HepG2 (cell line): ENCODE results near the gene LMX1B. TPM values are rescaled to one million over a fixed set of nuclear protein-coding genes. Genes with fewer than 3 reads are reported as not detected.

Experiments
- ARNT2 ChIP-seq: sonication (generic); formaldehyde crosslinking; IDR thresholded peaks from 2 replicates; pipeline ENCODE4 v1.8.0; 2022; ENCODE audit warnings: mild to moderate bottlenecking, low read depth, missing genetic modification reagents, moderate library complexity
- ATF4 ChIP-seq, 2 experiments: fragments of 450-650 bp in 1 of 2; sonication (generic) in 1 of 2; formaldehyde crosslinking; IDR thresholded peaks; 2 replicates each; pipeline versions ENCODE4 v1.5.0 to v1.8.0; 2020 to 2022; ENCODE audit warnings: mild to moderate bottlenecking in 1 of 2, missing genetic modification reagents in 1 of 2
- FOXA3 ChIP-seq: IDR thresholded peaks from 2 replicates; pipeline ENCODE4 v1.6.1; 2016; ENCODE audit warnings: missing genetic modification reagents, missing compliant biosample characterization
- HDAC6 ChIP-seq: fragments of 200-600 bp; sonication (generic); IDR thresholded peaks from 2 replicates; pipeline ENCODE4 v1.7.0; 2017; ENCODE audit warnings: mild to moderate bottlenecking, antibody characterized with exemption, low read length, low read depth
- KDM5A ChIP-seq: fragments of 200-600 bp; sonication (generic); IDR thresholded peaks from 2 replicates; pipeline ENCODE4 v1.7.0; 2018; ENCODE audit warnings: antibody characterized with exemption, mild to moderate bottlenecking, low read length, borderline replicate concordance
- MYNN ChIP-seq: sonication (generic); formaldehyde crosslinking; IDR thresholded peaks from 2 replicates; pipeline ENCODE4 v1.4.0; 2020; ENCODE audit warnings: mild to moderate bottlenecking, low read depth, missing genetic modification reagents
- NFIC ChIP-seq: IDR thresholded peaks from 2 replicates; pipeline ENCODE4 v1.6.1; 2012; ENCODE audit warnings: mild to moderate bottlenecking, low read length, inconsistent platforms
- TIGD3 ChIP-seq: sonication (generic); formaldehyde crosslinking; IDR thresholded peaks from 2 replicates; pipeline ENCODE4 v1.5.1; 2020; ENCODE audit warnings: mild to moderate bottlenecking, missing genetic modification reagents, borderline replicate concordance
- XRCC5 ChIP-seq: fragments of 200-400 bp; formaldehyde crosslinking; optimal IDR thresholded peaks from 2 replicates; pipeline ENCODE3; 2017; ENCODE audit warnings: mild to moderate bottlenecking, low read length
- ZBTB40 ChIP-seq, 2 experiments: fragments of 450-650 bp in 1 of 2; sonication (generic) in 1 of 2; formaldehyde crosslinking in 1 of 2; IDR thresholded peaks; 2 replicates each; pipeline versions ENCODE4 v1.6.1 to v1.8.0; 2016 to 2022; ENCODE audit warnings: antibody characterized with exemption in 1 of 2, mild to moderate bottlenecking in 1 of 2, missing genetic modification reagents in 1 of 2
- ZNF3 ChIP-seq: IDR thresholded peaks from 2 replicates; pipeline ENCODE4 v1.7.0; 2017; ENCODE audit warnings: inconsistent platforms
- ZNF326 ChIP-seq: sonication (generic); formaldehyde crosslinking; IDR thresholded peaks from 2 replicates; pipeline ENCODE4 v1.4.0; 2020; ENCODE audit warnings: missing genetic modification reagents, borderline replicate concordance
- ZNF556 ChIP-seq: sonication (generic); formaldehyde crosslinking; IDR thresholded peaks from 2 replicates; pipeline ENCODE4 v1.4.0; 2020; ENCODE audit warnings: mild to moderate bottlenecking, missing genetic modification reagents, borderline replicate concordance
- ZNF883 ChIP-seq: sonication (generic); formaldehyde crosslinking; IDR thresholded peaks from 2 replicates; pipeline ENCODE4 v1.5.1; 2020; ENCODE audit warnings: mild to moderate bottlenecking, missing genetic modification reagents; ENCODE audit errors: not compliant biosample characterization
- ZUFSP ChIP-seq: sonication (generic); formaldehyde crosslinking; IDR thresholded peaks from 2 replicates; pipeline ENCODE4 v1.9.0; 2021; ENCODE audit warnings: missing genetic modification reagents, mild to moderate bottlenecking, borderline replicate concordance
- polyA plus RNA-seq, 8 experiments: library from polyadenylated mRNA; depleted of rRNA in 3 of 8; stranded (reverse) in 7 of 8; unstranded in 1 of 8; fragments of >200 nt; fragmentation: Illumina TruSeq in 4 of 8; extraction: Trizol in 4 of 8; gene quantifications; 2 replicates each; pipeline versions ENCODE4 v1.2.1 to v1.2.3, GENCODE V29; 2011 to 2016; ENCODE audit warnings: low read depth in 4 of 8, missing spikeins in 1 of 8, mixed read lengths in 1 of 8; ENCODE audit not compliant: insufficient read depth in 1 of 8
- total RNA-seq, 5 experiments: library from RNA; depleted of rRNA; stranded (reverse); fragments of >200 nt; fragmentation: Illumina TruSeq; extraction: Trizol; gene quantifications; 2 replicates each; pipeline ENCODE4 v1.2.3, GENCODE V29; 2016; ENCODE audit warnings: low read depth in 1 of 5

LMX1B gene
- total and polyA plus RNA-seq, 2 of the 13 experiments (the other 11 are each of a cell fraction or from before 2014, with no cell fraction given): not detected

GRCh38 chr9:126704892-126705766 is 91.4 kb downstream of the LMX1B start (continued):
- no peak for TF ChIP-seq ZNF883 (CRISPR knock-in tag)
- TF ChIP-seq NFIC: no peak
- TF ChIP-seq ZUFSP: no peak
- no peak for TF ChIP-seq KDM5A
- TF ChIP-seq TIGD3 (CRISPR knock-in tag): no peak
- no peak for TF ChIP-seq ATF4 (CRISPR knock-in tag; IDR thresholded peaks at IDR 0.05)
- TF ChIP-seq ZBTB40 (IDR thresholded peaks at IDR 0.05): no peak
- no peak for TF ChIP-seq ZBTB40 (CRISPR knock-in tag; IDR thresholded peaks at IDR 0.05)
- TF ChIP-seq ZNF556 (CRISPR knock-in tag): no peak
- TF ChIP-seq ARNT2: no peak
- TF ChIP-seq MYNN (CRISPR knock-in tag): no peak
- no peak for TF ChIP-seq HDAC6
- TF ChIP-seq ZNF326 (CRISPR knock-in tag): no peak
- TF ChIP-seq XRCC5: peak; percentile 67
- TF ChIP-seq ZNF3: no peak
- TF ChIP-seq FOXA3 (CRISPR knock-in tag): no peak
